ENCODE measurements around the gene HIRA.
"Not testable (repeated sequence)": the region's sequence is repeated elsewhere in the genome, so short reads cannot be mapped to it uniquely, and the experiment has no call there.

Gene HIRA

DNA sequence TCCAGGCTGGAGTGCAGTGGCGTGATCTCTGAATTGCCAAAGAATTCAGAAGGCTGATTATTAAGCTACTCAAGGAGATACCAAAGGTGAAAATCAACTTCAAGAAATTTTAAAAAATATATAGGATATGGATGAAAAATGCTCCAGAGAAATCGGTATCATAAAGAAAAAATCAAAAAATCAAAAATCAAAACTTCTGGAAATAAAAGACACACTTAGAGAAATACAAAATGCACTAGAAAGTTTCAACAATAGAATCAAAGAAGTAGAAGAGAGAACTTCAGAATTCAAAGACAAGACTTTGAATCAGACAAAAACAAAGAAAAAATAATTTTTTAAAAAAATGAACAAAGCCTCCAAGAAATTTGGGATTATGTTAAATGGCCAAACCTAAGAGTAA lies 94.4 kb downstream of the HIRA start:
- Histone ChIP-seq H3K27me3 (ENCODE audit: control insufficient read depth, insufficient read depth, low read length) (no peaks in the 10 kb centered on the region), H3K4me1 (ENCODE audit: control insufficient read depth, insufficient read depth, low read length) (no peaks in the 10 kb centered on the region), H3K36me3 (ENCODE audit: control insufficient read depth, insufficient read depth, low read length) (peaks cover 5% of the 10 kb centered on the region), H3K9ac (ENCODE audit: low read depth, low read length) (no peak overlapping the region), H3K4me3 (ENCODE audit: low read depth, low read length) (no peak overlapping the region), H3K9me3 (ENCODE audit: control insufficient read depth, insufficient read depth, low read length) (no peaks in the 10 kb centered on the region)

DNA sequence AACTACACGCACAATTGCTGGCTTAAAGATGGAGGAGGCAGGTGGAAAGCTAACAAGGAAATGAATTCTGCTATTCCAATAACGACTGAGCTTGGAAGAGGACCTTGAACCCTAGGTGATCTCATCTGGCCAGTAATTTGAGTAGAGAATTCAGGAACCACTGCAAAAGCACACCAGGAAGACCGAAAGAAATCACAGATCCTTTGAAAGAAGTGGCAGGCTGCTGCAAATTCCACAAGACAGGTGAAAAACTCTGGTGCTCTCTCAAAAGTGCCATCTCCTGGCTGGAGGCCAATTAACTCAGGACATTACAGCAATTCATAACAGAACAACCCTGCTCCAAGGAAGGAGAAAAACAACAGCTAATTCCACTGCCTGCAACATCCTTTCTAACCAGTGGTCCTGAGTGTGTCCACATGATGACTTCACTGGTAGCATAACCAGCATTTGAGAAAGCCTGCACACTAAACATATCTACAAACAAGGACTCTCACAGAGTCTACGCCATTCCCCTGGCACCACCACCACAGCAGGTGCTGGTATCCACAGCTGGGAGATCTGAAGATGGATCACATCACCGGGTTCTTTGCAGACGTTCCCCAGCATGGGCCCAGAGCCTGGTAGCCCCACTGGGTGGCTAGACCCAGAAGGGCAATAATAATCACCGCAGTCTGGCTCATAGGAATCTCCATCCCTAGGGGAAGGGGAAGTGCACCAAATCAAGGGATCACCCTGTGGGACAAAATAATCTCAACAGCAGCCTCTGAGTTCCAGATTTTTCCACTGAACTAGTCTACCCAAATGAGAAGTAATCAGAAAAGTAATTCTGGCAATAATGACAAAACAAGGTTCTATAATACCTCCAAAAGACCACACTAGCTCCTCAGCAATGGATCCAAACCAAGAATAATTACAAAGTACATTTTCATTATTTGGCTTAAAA lies 95.1 kb downstream of the HIRA start:
- no peaks in the 10 kb centered on the region for H3K27me3 ChIP-seq (ENCODE audit: control insufficient read depth, insufficient read depth, low read length)
- H3K36me3 ChIP-seq (ENCODE audit: control insufficient read depth, insufficient read depth, low read length) = peaks cover 8% of the 10 kb centered on the region
- H3K4me1 ChIP-seq (ENCODE audit: control insufficient read depth, insufficient read depth, low read length) = no peaks in the 10 kb centered on the region
- no peak overlapping the region for H3K4me3 ChIP-seq (ENCODE audit: low read depth, low read length)
- H3K9me3 ChIP-seq (ENCODE audit: control insufficient read depth, insufficient read depth, low read length) = no peaks in the 10 kb centered on the region
- no peak overlapping the region for H3K9ac ChIP-seq (ENCODE audit: low read depth, low read length)

DNA sequence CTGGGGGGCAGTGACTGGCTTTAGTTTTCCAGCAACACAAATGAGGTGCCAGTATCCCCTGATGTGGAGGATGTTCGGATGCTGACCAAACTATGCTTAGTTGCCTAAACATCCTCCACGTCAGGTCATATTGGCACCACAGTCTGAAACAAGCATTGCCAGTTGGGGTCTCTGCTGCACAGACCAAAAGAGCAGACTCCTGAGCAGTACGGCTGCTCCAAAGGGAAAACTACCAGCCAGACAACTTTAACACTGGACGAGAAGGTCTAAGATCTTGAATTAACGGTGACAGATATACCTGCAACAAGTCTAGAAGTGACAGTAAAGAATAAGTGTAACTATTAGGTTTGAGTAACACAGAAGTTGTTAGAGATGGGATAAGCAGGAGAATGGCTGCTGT lies 99.6 kb downstream of the HIRA start:
- H3K9me3 ChIP-seq (ENCODE audit: control insufficient read depth, insufficient read depth, low read length) = no peaks in the 10 kb centered on the region
- no peak overlapping the region for H3K9ac ChIP-seq (ENCODE audit: low read depth, low read length)
- H3K36me3 ChIP-seq (ENCODE audit: control insufficient read depth, insufficient read depth, low read length) = peaks cover 24% of the 10 kb centered on the region
- H3K4me3 ChIP-seq (ENCODE audit: low read depth, low read length) = no peak overlapping the region
- H3K27me3 ChIP-seq (ENCODE audit: control insufficient read depth, insufficient read depth, low read length) = no peaks in the 10 kb centered on the region
- H3K4me1 ChIP-seq (ENCODE audit: control insufficient read depth, insufficient read depth, low read length) = no peaks in the 10 kb centered on the region

DNA sequence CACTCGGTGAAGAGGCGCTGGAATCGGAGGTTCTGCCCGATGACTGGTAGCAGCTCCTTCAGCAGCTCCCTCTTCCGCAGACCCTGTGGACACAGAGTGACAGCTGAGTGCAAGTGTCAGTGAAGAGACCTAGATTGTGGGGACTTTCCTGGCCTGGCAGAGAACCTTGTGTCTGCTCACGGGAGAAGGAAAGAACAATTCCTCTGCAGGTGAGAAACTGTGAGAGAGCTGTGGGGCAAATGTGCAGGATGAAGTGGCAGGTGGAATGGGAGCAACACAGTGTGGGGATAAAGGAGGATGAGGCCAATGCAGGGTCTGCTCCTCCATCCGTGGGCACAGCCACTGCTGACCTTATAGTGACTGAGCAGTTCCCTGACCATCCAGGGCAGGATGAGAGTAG lies 100.1 kb downstream of the HIRA start:
- H3K36me3 ChIP-seq (ENCODE audit: control insufficient read depth, insufficient read depth, low read length) = peaks cover 22% of the 10 kb centered on the region
- H3K27me3 ChIP-seq (ENCODE audit: control insufficient read depth, insufficient read depth, low read length) = no peaks in the 10 kb centered on the region
- H3K9me3 ChIP-seq (ENCODE audit: control insufficient read depth, insufficient read depth, low read length) = no peaks in the 10 kb centered on the region
- no peak overlapping the region for H3K9ac ChIP-seq (ENCODE audit: low read depth, low read length)
- no peak overlapping the region for H3K4me3 ChIP-seq (ENCODE audit: low read depth, low read length)
- H3K4me1 ChIP-seq (ENCODE audit: control insufficient read depth, insufficient read depth, low read length) = no peaks in the 10 kb centered on the region

DNA sequence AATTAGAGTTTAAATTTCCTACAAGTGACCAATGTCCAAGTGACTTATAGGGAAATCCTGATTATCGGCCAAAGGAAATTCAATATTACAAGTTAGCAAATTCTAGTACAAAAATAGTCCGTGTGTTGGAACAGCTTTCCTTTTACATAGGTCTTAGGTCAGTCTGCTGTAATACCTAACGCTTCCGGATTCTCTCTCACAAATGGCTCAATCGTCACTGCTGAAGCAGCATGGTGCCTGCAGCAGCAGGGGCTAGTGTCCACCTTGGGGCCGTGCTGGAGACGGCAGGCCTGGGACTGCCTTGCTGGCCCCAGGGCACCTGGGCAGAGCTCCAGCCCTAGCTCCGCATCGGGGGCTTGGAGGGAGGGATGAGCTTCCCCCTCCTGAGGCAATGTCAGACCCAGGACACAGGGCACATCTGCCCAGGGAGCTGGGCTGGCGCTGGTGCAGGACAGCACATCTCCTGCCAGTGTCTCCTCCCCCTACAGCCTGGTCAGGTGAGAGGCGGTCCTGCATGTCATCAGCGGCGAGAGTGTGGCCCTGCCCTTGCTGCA lies 100.6 kb downstream of the HIRA start:
- Histone ChIP-seq H3K4me1 (ENCODE audit: control insufficient read depth, insufficient read depth, low read length) (no peaks in the 10 kb centered on the region), H3K27me3 (ENCODE audit: control insufficient read depth, insufficient read depth, low read length) (no peaks in the 10 kb centered on the region), H3K9ac (ENCODE audit: low read depth, low read length) (no peak overlapping the region), H3K9me3 (ENCODE audit: control insufficient read depth, insufficient read depth, low read length) (no peaks in the 10 kb centered on the region), H3K4me3 (ENCODE audit: low read depth, low read length) (no peak overlapping the region), H3K36me3 (ENCODE audit: control insufficient read depth, insufficient read depth, low read length) (peaks cover 19% of the 10 kb centered on the region)

DNA sequence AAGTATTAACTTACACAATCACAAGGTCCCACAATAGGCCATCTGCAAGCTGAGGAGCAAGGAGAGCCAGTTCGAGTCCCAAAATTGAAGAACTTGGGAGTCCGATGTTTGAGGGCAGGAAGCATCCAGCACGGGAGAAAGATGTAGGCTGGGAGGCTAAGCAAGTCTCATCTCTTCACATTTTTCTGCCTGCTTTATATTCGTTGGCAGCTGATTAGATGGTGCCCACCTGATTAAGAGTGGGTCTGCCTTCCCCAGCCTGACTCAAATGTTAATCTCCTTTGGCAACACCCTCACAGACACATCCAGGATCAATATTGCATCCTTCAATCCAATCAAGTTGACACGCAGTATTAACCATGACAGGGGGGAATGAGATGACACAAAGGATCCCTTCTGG lies 101.3 kb downstream of the HIRA start:
- H3K9ac ChIP-seq (ENCODE audit: low read depth, low read length); H3K27me3 ChIP-seq (ENCODE audit: control insufficient read depth, insufficient read depth, low read length); H3K4me3 ChIP-seq (ENCODE audit: low read depth, low read length); H3K4me1 ChIP-seq (ENCODE audit: control insufficient read depth, insufficient read depth, low read length); H3K9me3 ChIP-seq (ENCODE audit: control insufficient read depth, insufficient read depth, low read length): not testable (repeated sequence)
- peaks cover 19% of the 10 kb centered on the region for H3K36me3 ChIP-seq (ENCODE audit: control insufficient read depth, insufficient read depth, low read length)

DNA sequence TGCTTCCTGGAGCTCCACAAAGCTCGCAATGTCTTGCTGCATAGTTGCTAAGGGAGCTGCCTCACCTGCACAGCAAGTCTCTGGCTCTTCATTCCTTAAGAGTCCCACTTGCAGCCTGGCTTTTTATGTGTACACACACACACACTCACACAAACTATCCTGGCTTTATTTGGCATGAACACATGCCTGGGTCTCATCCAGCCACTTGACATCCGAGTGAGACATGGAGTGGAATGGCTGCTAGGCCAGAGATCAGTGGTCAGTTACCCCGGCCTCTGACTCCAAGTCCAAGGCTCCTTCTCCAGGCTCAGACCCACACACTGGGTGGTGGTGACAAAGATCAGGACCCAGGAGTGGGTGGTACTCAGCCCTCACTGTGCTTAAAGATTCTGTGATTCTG lies 102.1 kb downstream of the HIRA start:
- no peaks in the 10 kb centered on the region for H3K4me1 ChIP-seq (ENCODE audit: control insufficient read depth, insufficient read depth, low read length)

DNA sequence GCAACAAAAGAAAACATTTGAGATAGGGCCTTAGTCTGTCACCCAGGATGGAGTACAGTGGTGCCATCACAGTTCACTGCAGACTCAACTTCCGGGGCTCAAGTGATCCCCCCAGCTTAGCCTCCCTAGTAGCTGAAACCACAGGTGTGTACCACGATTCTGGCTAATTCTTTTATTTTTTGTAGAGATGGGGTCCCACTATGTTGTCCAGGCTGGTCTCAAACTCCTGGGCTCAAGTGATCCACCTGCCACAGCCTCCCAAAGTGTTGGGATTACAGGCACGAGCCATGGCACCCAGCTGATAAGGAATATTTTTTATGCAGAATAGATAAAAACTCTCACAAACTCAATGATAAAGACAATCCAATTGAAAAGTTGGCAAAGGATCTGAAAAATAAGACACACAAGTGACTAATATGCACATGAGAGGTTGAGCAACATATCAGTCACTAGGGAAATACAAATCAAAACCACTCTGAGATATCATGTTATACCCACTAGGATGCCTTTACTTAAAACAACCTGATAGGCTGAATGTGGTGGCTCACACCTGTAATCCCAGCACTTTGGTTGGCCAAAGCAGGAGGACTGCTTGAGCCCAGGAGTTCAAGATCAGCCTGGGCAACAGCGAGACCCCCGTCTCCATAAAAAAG lies 106.1 kb downstream of the HIRA start:
- H3K9me3 ChIP-seq (ENCODE audit: control insufficient read depth, insufficient read depth, low read length) = no peaks in the 10 kb centered on the region
- H3K27me3 ChIP-seq (ENCODE audit: control insufficient read depth, insufficient read depth, low read length) = no peaks in the 10 kb centered on the region
- H3K36me3 ChIP-seq (ENCODE audit: control insufficient read depth, insufficient read depth, low read length) = peaks cover 10% of the 10 kb centered on the region
- no peak overlapping the region for H3K9ac ChIP-seq (ENCODE audit: low read depth, low read length)
- H3K4me1 ChIP-seq (ENCODE audit: control insufficient read depth, insufficient read depth, low read length) = no peaks in the 10 kb centered on the region
- no peak overlapping the region for H3K4me3 ChIP-seq (ENCODE audit: low read depth, low read length)

More for the DNA sequence above, 102.1 kb downstream of the HIRA start:
- Histone ChIP-seq H3K9ac (ENCODE audit: low read depth, low read length) (no peak overlapping the region), H3K9me3 (ENCODE audit: control insufficient read depth, insufficient read depth, low read length) (no peaks in the 10 kb centered on the region), H3K27me3 (ENCODE audit: control insufficient read depth, insufficient read depth, low read length) (no peaks in the 10 kb centered on the region), H3K36me3 (ENCODE audit: control insufficient read depth, insufficient read depth, low read length) (peaks cover 19% of the 10 kb centered on the region), H3K4me3 (ENCODE audit: low read depth, low read length) (no peak overlapping the region)

DNA sequence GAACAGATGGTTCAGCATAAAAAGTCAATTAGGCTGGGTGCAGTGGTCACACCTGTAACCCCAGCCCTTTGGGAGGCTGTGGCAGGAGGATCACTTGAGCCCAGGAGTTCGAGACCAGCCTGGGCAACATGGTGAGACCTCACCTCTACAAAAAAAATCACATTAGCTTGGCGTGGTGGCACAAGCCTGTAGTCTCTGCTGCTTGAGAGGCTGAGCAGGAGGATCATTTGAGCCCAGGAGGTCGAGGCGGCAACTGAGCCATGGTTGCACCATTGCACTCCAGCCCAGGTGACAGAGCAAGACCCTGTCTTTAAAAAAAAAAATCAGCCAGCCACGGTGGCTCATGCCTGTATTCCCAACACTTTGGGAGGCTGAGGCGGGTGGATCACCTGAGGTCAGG lies 108.1 kb downstream of the HIRA start:
- not testable (repeated sequence) for H3K4me1 ChIP-seq (ENCODE audit: control insufficient read depth, insufficient read depth, low read length); H3K9ac ChIP-seq (ENCODE audit: low read depth, low read length); H3K9me3 ChIP-seq (ENCODE audit: control insufficient read depth, insufficient read depth, low read length); H3K4me3 ChIP-seq (ENCODE audit: low read depth, low read length); H3K27me3 ChIP-seq (ENCODE audit: control insufficient read depth, insufficient read depth, low read length); H3K36me3 ChIP-seq (ENCODE audit: control insufficient read depth, insufficient read depth, low read length)

DNA sequence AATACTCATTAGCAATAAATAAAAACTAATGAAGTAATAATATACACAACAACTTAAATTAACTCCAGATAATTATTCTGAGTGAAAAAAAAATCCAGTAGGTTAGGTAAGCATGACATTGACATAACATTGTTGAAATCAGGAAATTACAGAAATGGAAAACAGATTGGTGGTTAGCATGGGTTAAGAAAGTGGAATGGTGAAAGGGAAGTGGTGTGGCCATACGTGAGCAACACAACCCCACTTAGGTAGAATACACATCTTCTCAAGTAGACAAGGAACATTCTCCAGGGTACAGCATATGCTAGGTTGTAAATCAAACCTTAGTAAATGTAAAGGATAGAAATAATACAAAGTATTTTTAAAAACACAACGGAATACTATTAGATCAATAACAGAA lies 109.8 kb downstream of the HIRA start:
- Histone ChIP-seq H3K36me3 (ENCODE audit: control insufficient read depth, insufficient read depth, low read length) (no peaks in the 10 kb centered on the region), H3K27me3 (ENCODE audit: control insufficient read depth, insufficient read depth, low read length) (no peaks in the 10 kb centered on the region), H3K9ac (ENCODE audit: low read depth, low read length) (no peak overlapping the region), H3K9me3 (ENCODE audit: control insufficient read depth, insufficient read depth, low read length) (no peaks in the 10 kb centered on the region), H3K4me3 (ENCODE audit: low read depth, low read length) (no peak overlapping the region), H3K4me1 (ENCODE audit: control insufficient read depth, insufficient read depth, low read length) (no peaks in the 10 kb centered on the region)

DNA sequence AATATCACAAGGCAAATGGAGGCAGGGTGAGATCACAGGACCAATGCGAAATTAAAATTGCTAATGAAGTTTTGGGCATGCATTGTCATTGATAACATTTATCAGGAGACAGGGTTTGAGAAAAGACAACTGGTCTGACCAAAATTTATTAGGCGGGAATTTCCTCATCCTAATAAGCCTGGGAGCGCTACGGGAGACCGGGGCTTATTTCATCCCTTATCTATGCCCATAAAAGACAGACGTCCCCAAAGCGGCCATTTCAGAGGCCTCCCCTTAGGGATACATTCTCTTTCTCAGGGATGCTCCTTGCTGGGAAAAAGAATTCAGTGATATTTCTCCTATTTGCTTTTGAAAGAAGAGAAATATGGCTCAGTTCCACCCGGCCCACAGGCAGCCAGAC lies 111.4 kb downstream of the HIRA start:
- not testable (repeated sequence) for H3K4me3 ChIP-seq (ENCODE audit: low read depth, low read length); H3K9me3 ChIP-seq (ENCODE audit: control insufficient read depth, insufficient read depth, low read length); H3K9ac ChIP-seq (ENCODE audit: low read depth, low read length); H3K4me1 ChIP-seq (ENCODE audit: control insufficient read depth, insufficient read depth, low read length); H3K36me3 ChIP-seq (ENCODE audit: control insufficient read depth, insufficient read depth, low read length); H3K27me3 ChIP-seq (ENCODE audit: control insufficient read depth, insufficient read depth, low read length)

DNA sequence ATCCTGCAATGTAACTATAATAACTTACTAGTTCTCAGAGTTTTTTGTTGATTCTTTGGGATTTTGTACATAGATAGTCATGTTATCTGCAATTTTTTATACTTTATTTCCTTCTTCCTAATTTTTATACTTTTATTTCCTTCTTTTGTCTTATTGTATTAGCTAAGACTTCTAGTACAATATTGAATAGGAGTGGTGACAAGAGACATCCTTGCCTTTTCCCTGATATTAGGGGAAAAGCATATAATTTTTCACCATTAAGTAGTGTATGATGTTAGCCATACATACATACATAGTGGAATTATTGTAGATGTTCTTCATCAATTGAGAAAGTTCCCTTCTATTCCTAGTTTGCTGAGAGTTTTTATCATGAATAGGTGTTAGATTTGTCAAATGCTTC lies 112.3 kb downstream of the HIRA start:
- H3K4me1 ChIP-seq (ENCODE audit: control insufficient read depth, insufficient read depth, low read length) = no peaks in the 10 kb centered on the region
- H3K27me3 ChIP-seq (ENCODE audit: control insufficient read depth, insufficient read depth, low read length) = no peaks in the 10 kb centered on the region
- no peaks in the 10 kb centered on the region for H3K9me3 ChIP-seq (ENCODE audit: control insufficient read depth, insufficient read depth, low read length)
- H3K9ac ChIP-seq (ENCODE audit: low read depth, low read length) = no peak overlapping the region
- H3K4me3 ChIP-seq (ENCODE audit: low read depth, low read length) = no peak overlapping the region
- no peaks in the 10 kb centered on the region for H3K36me3 ChIP-seq (ENCODE audit: control insufficient read depth, insufficient read depth, low read length)

Measured in iPS-15b (cell line).